Sigmoid colon (tissue), 4 donors: ENCODE data around the gene NPPC.

Source experiments
- CTCF ChIP-seq, 4 experiments: fragments of 450-650 bp in 3 of 4; fragments of 200-600 bp in 1 of 4; IDR thresholded peaks; one replicate each; pipeline ENCODE4 v1.5.1; 2016 to 2019; ENCODE audit warnings: antibody characterized with exemption in 4 of 4, mild to moderate bottlenecking in 3 of 4, moderate library complexity in 2 of 4
- EP300 ChIP-seq, 4 donors: sonication (generic); formaldehyde crosslinking; IDR thresholded peaks; one replicate each; pipeline ENCODE4 v1.6.1; 2017; ENCODE audit warnings: antibody characterized with exemption in 4 of 4
- POLR2A ChIP-seq, 2 donors: fragments of 450-650 bp; IDR thresholded peaks; one replicate each; pipeline ENCODE4 v1.6.1; 2016; ENCODE audit warnings: antibody characterized with exemption in 2 of 2, mild to moderate bottlenecking in 2 of 2, moderate library complexity in 2 of 2

- no peak for TF ChIP-seq CTCF (IDR thresholded peaks at IDR 0.05)
- no peak for TF ChIP-seq EP300 (IDR thresholded peaks at IDR 0.05)
- TF ChIP-seq POLR2A (IDR thresholded peaks at IDR 0.05): no peak
Observed at GRCh38 chr2:231918501-231919330, 7.5 kb downstream of the NPPC start.
